Stimulated activated CD4-positive, alpha-beta T cell treated with anti-CD3 and anti-CD28 coated beads, Interleukin-15, amount 100 ng/mL, for 1 hour (primary cell): ENCODE measurements around the gene OR8D4.
"Not testable (repeated sequence)": the region's sequence is repeated elsewhere in the genome, so short reads cannot be mapped to it uniquely, and the experiment has no call there.

Experiments used
- DNase-seq, 2 donors: peaks; one replicate each; pipeline ENCODE4 v3.0.0-alpha.2; 2020; ENCODE audit warnings: low read depth in 1 of 2, low spot score in 1 of 2

OR8D4 gene

GRCh38 chr11:123901867-123902266 lies at the start of gene OR8D4:
OR8D4 (plus strand) TSS chr11:123902167; CDS start chr11:123906432, 4,265 bp downstream.
- no peak for DNase-seq

GRCh38 chr11:123852321-123852720 lies 49.6 kb upstream of the OR8D4 start:
- no peak for DNase-seq

GRCh38 chr11:123853038-123853437 lies 48.9 kb upstream of the OR8D4 start:
- DNase-seq: no peak

- no peak for DNase-seq
Observed at GRCh38 chr11:123856444-123856843, 45.5 kb upstream of the OR8D4 start.

- no peak for DNase-seq
Observed at GRCh38 chr11:123859731-123860130, 42.2 kb upstream of the OR8D4 start.

- DNase-seq: not testable (repeated sequence)
Observed at GRCh38 chr11:123865293-123865692, 36.7 kb upstream of the OR8D4 start.

GRCh38 chr11:123867795-123868194 lies 34.2 kb upstream of the OR8D4 start:
- DNase-seq: not testable (repeated sequence)

GRCh38 chr11:123880912-123881311 lies 21.1 kb upstream of the OR8D4 start:
- DNase-seq: no peak

GRCh38 chr11:123885570-123885969 lies 16.4 kb upstream of the OR8D4 start, which contains the start of gene TMEM225:
TMEM225 (minus strand) TSS chr11:123885670; CDS start chr11:123885425, 245 bp downstream.
- no peak for DNase-seq

- DNase-seq: no peak
Observed at GRCh38 chr11:123892031-123892430, 9.9 kb upstream of the OR8D4 start.

- DNase-seq: no peak
Observed at GRCh38 chr11:123899792-123900191, 2.2 kb upstream of the OR8D4 start.

GRCh38 chr11:123903932-123904331 lies 2.0 kb downstream of the OR8D4 start:
- no peak for DNase-seq

- DNase-seq: no peak
Observed at GRCh38 chr11:123904932-123905331, 3.0 kb downstream of the OR8D4 start.

GRCh38 chr11:123905826-123906225 lies 3.9 kb downstream of the OR8D4 start:
- DNase-seq: no peak

- no peak for DNase-seq
Observed at GRCh38 chr11:123920943-123921342, 19.0 kb downstream of the OR8D4 start.

GRCh38 chr11:123924027-123924426 lies 22.1 kb downstream of the OR8D4 start:
- no peak for DNase-seq

GRCh38 chr11:123939317-123939716 lies 37.4 kb downstream of the OR8D4 start, which contains the start of gene OR4D5:
OR4D5 (plus strand) TSS chr11:123939617; CDS start chr11:123939617, 0 bp downstream.
- no peak for DNase-seq

- no peak for DNase-seq
Observed at GRCh38 chr11:123942413-123942812, 40.4 kb downstream of the OR8D4 start.

GRCh38 chr11:123943738-123944137 lies 41.8 kb downstream of the OR8D4 start, which contains the start of gene OR6T1:
OR6T1 (minus strand) TSS chr11:123943838; CDS start chr11:123943838, 0 bp downstream.
- DNase-seq: no peak

GRCh38 chr11:123945132-123945531 lies 43.2 kb downstream of the OR8D4 start:
- no peak for DNase-seq

- DNase-seq: no peak
Observed at GRCh38 chr11:123956752-123957151, 54.8 kb downstream of the OR8D4 start.
